T-cell (primary cell): Measurements from ENCODE around the gene PTH. TPM values are rescaled to one million over a fixed set of nuclear protein-coding genes. Genes with fewer than 3 reads are reported as not detected.

Experiments
- ATAC-seq, 4 experiments: fragments of 200-7000 bp in 3 of 4; fragments of 150-1000 bp in 1 of 4; cut with Tn5 transposase; replicated peaks in 1 of 4; 1 replicate in 3 of 4; 2 replicates in 1 of 4; pipeline ENCODE4 v1.10.0; 2021; ENCODE audit warnings: moderate library complexity in 3 of 4, mild to moderate bottlenecking in 2 of 4, moderate number of reproducible peaks in 1 of 4
- CTCF ChIA-PET, 2 donors: fragments of 300-600 bp; sonication (Branson Sonifier 250); formaldehyde crosslinking; loops; one replicate each; lab custom pipeline; 2022; ENCODE audit warnings: antibody characterized with exemption in 2 of 2; lab: Charles Lee
- POLR2A ChIA-PET, 2 donors: fragments of 300-600 bp; sonication (Branson Sonifier 250); formaldehyde crosslinking; loops; one replicate each; lab custom pipeline; 2022; ENCODE audit warnings: antibody characterized with exemption in 2 of 2; lab: Charles Lee
- DNase-seq, 35 experiments: peaks; one replicate each; pipeline versions ENCODE4 v3.0.0 to v3.0.0-alpha.2; 2013 to 2023
- H3K27ac ChIP-seq: one replicate; pipeline ENCODE4 v1.5.1; 2013; ENCODE audit warnings: low read length
- H3K27me3 ChIP-seq, 2 experiments: replicated peaks in 1 of 2; 1 replicate in 1 of 2; 2 replicates in 1 of 2; pipeline versions ENCODE4 v1.6.1 to v1.7.0; 2013; ENCODE audit warnings: low read length in 1 of 2, mixed read lengths in 1 of 2; ENCODE audit not compliant: control insufficient read depth in 2 of 2, insufficient read depth in 2 of 2; ENCODE audit errors: extremely low read depth in 1 of 2
- H3K36me3 ChIP-seq, 2 donors: 1 replicate in 1 of 2; 2 replicates in 1 of 2; pipeline versions ENCODE4 v1.6.1 to v1.7.0; 2013; ENCODE audit warnings: low read length in 1 of 2; ENCODE audit not compliant: control insufficient read depth in 2 of 2, insufficient read depth in 1 of 2; ENCODE audit errors: extremely low read depth in 1 of 2
- H3K4me1 ChIP-seq, 2 experiments: 1 replicate in 1 of 2; 2 replicates in 1 of 2; pipeline versions ENCODE4 v1.6.1 to v1.7.0; 2013; ENCODE audit warnings: low read length in 2 of 2, mixed read lengths in 1 of 2; ENCODE audit not compliant: insufficient read depth in 2 of 2, control insufficient read depth in 1 of 2; ENCODE audit errors: extremely low read depth in 1 of 2
- H3K4me3 ChIP-seq, 2 donors: 1 replicate in 1 of 2; 2 replicates in 1 of 2; pipeline versions ENCODE4 v1.5.1 to v1.7.0; 2013; ENCODE audit warnings: mild to moderate bottlenecking in 2 of 2, low read length in 1 of 2, moderate library complexity in 1 of 2; ENCODE audit not compliant: control insufficient read depth in 1 of 2; ENCODE audit errors: extremely low read depth in 1 of 2
- H3K9me3 ChIP-seq: 2 replicates; pipeline ENCODE4 v1.7.0; 2013
- H3K27ac Mint-ChIP-seq, 2 donors: one replicate each; pipeline ENCODE4 v1.8.0; 2020 to 2021; ENCODE audit warnings: mild to moderate bottlenecking in 2 of 2, mixed read lengths in 2 of 2
- H3K27me3 Mint-ChIP-seq, 2 donors: one replicate each; pipeline ENCODE4 v1.8.0; 2021 to 2022; ENCODE audit warnings: mixed read lengths in 2 of 2
- H3K36me3 Mint-ChIP-seq: one replicate; pipeline ENCODE4 v1.8.0; 2021; ENCODE audit warnings: mixed read lengths
- H3K4me1 Mint-ChIP-seq, 3 donors: one replicate each; pipeline ENCODE4 v1.8.0; 2020 to 2022; ENCODE audit warnings: mixed read lengths in 3 of 3, mild to moderate bottlenecking in 1 of 3
- H3K4me3 Mint-ChIP-seq, 3 donors: one replicate each; pipeline ENCODE4 v1.8.0; 2020 to 2022; ENCODE audit warnings: mild to moderate bottlenecking in 3 of 3, mixed read lengths in 3 of 3, moderate library complexity in 3 of 3
- H3K9me3 Mint-ChIP-seq, 3 donors: one replicate each; pipeline ENCODE4 v1.8.0; 2020 to 2022; ENCODE audit warnings: mixed read lengths in 3 of 3
- WGBS: methylation state at CpG from one replicate; pipeline ENCODE4 v1.1.5; 2013; ENCODE audit warnings: missing lambda C conversion rate; ENCODE audit not compliant: insufficient coverage; 5-methylcytosine and 5-hydroxymethylcytosine counted together
- total RNA-seq, 35 experiments: library from RNA in 6 of 35; stranded (reverse) in 6 of 35; fragments of 120-200 nt in 1 of 35; gene quantifications; one replicate each; pipeline versions ENCODE4 v1.2.1 to v1.2.4 and lab custom pipeline; 2013 to 2026

The PTH gene
- total RNA-seq, 5 donors from 2014 or later (not counting 1 experiment from before 2014, with no cell fraction given): not detected

GRCh38 chr11:13475091-13475490 is 20.7 kb downstream of the PTH start:
- no CpG with 5 or more reads among the region's 3 CpGs for WGBS
- ChIA-PET CTCF (no interaction called here), POLR2A (no interaction called here)
- Mint-ChIP-seq H3K27ac (no peak overlapping the region), H3K9me3 (no peaks in the 10 kb centered on the region), H3K27me3 (peaks cover 16 to 28% of the 10 kb centered on the region in 2 donors), H3K4me3 (no peak overlapping the region), H3K4me1 (no peaks in the 10 kb centered on the region), H3K36me3 (no peaks in the 10 kb centered on the region)
- Histone ChIP-seq H3K9me3 (no peaks in the 10 kb centered on the region), H3K4me3 (no peak overlapping the region), H3K27me3 (peaks cover 0 to 3% of the 10 kb centered on the region in 2 experiments), H3K27ac (no peak overlapping the region), H3K36me3 (no peaks in the 10 kb centered on the region), H3K4me1 (no peaks in the 10 kb centered on the region)
- no peak for DNase-seq
- no peak for ATAC-seq

DNA sequence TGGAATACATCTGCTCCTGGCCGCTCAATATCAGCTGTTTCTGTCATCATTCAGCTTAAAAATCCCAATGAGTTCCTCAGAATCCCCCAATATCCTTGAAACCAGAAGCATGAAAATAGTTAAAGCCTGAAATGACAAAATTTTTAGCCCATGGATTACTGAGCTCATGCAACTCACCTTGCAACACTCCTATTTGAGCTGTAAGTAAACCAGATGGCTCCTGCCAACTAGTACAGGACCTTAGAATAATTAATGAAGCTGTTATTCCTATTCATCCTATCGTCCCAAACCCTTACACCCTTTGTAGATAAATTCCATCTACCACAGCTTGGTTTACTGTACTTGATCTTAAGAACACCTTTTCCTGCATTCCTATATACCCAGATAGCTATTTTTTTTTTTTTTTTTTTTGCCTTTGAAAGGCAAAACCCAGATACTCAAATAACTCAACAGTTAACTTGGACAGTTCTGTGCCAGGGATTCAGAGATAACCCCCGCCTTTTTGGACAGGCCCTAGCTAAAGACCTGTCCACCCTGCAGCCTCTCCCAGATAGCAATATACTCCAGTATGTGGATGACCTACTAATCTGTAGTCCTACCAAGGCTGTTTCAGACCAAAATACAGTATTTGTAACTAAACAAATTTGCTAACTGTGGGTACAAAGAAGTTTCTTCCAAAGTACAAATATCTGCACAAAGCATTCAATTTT is 22.6 kb downstream of the PTH start:
- no peak overlapping the region for H3K27ac ChIP-seq
- peaks cover 2 to 5% of the 10 kb centered on the region in 2 experiments for H3K27me3 ChIP-seq
- Mint-ChIP-seq H3K4me1 (no peaks in the 10 kb centered on the region), H3K4me3 (no peak overlapping the region), H3K27ac (no peak overlapping the region), H3K36me3 (no peaks in the 10 kb centered on the region), H3K27me3 (peaks cover 15 to 25% of the 10 kb centered on the region in 2 donors), H3K9me3 (no peaks in the 10 kb centered on the region)
- no peaks in the 10 kb centered on the region for H3K4me1 ChIP-seq
- H3K4me3 ChIP-seq: no peak overlapping the region
- H3K36me3 ChIP-seq: no peaks in the 10 kb centered on the region
- WGBS: 86% methylated on average over 3 of the region's 3 CpGs
- DNase-seq (no peak), ATAC-seq (no peak)
- no peaks in the 10 kb centered on the region for H3K9me3 ChIP-seq
- POLR2A ChIA-PET: interaction anchor here (0.6 kb wide), 3 partner anchors 9 to 1028 kb away, joined by 4 to 8 read pairs (median 5); no protein-coding TSS in a partner anchor
- CTCF ChIA-PET: interaction anchor here (0.6 to 0.7 kb wide), 4 partner anchors 28 to 998 kb away, joined by 3 to 12 read pairs (median 3); no protein-coding TSS in a partner anchor

DNA sequence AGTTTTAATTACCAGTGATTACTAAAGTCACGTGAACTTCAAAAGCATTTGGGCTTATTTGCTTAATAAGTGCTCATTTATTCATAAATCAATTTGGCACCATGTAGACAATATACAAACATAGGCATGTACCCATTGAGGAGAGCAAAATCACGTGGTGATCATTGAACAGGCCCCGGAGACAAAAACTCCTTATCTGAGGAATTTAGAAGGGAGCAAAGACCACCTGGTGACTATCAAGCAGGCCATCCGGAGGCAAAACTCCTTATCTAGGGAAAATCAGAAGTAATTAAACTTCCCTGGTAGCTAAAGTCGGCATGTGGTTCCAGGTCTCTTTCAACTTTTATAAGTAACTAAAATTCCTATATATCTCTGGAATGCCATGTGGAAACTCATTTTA is 27.0 kb downstream of the PTH start:
- Mint-ChIP-seq H3K9me3 (no peaks in the 10 kb centered on the region), H3K4me3 (no peak overlapping the region), H3K36me3 (no peaks in the 10 kb centered on the region), H3K27ac (no peak overlapping the region), H3K27me3 (peaks cover 12 to 14% of the 10 kb centered on the region in 2 donors), H3K4me1 (peaks cover 7 to 10% (median 9%) of the 10 kb centered on the region in 3 donors)
- peaks cover 2% of the 10 kb centered on the region in 2 experiments for H3K4me1 ChIP-seq
- no peaks in the 10 kb centered on the region for H3K9me3 ChIP-seq
- H3K27ac ChIP-seq: no peak overlapping the region
- ChIA-PET CTCF (no interaction called here), POLR2A (no interaction called here)
- no peak overlapping the region for H3K4me3 ChIP-seq
- no peak for DNase-seq
- 83% methylated on average over 1 of the region's 5 CpGs for WGBS
- no peaks in the 10 kb centered on the region for H3K36me3 ChIP-seq
- peaks cover 2 to 5% of the 10 kb centered on the region in 2 experiments for H3K27me3 ChIP-seq
- no peak for ATAC-seq

DNA sequence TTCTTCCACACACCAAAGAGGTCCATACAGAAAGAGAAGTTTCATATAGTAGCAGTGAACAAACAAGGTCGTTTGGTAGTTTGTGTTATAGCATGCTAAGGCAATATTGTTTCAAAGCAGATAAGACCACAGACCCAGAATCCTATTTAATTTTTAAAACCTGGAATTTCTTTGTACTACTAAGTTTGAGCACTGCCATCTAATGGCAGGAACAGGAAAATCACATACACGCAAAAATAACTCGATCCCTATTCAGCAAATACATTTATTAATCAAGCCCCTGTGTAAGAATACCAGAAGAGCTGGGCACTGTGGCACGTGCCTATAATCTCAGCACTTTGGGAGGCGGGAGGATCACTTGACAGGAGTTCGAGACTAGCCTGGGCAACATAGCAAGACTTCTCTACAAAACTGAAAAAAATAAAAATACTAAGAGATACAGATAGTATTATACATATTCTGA is 29.9 kb downstream of the PTH start:
- POLR2A ChIA-PET: interaction anchor here in 1 of 2 donors (0.6 to 0.7 kb wide), 2 partner anchors 12 to 73 kb away, joined by 3 to 5 read pairs; no protein-coding TSS in a partner anchor

GRCh38 chr11:13463779-13464290 is 32.0 kb downstream of the PTH start:
- Mint-ChIP-seq H3K27me3 (no peaks in the 10 kb centered on the region), H3K4me1 (peaks cover 41 to 45% (median 42%) of the 10 kb centered on the region in 3 donors)
- WGBS: 31% methylated on average over 9 of the region's 12 CpGs

More for the DNA sequence above, 29.9 kb downstream of the PTH start:
- H3K4me3 Mint-ChIP-seq: no peak overlapping the region
- no peaks in the 10 kb centered on the region for H3K9me3 ChIP-seq
- H3K27me3 Mint-ChIP-seq: peaks cover 12 to 14% of the 10 kb centered on the region in 2 donors
- H3K27me3 ChIP-seq: peaks cover 2 to 5% of the 10 kb centered on the region in 2 experiments
- H3K4me3 ChIP-seq: no peak overlapping the region
- H3K4me1 Mint-ChIP-seq: peaks cover 29 to 31% (median 30%) of the 10 kb centered on the region in 3 donors
- no peak overlapping the region for H3K27ac ChIP-seq
- ATAC-seq: no peak
- 0% methylated on average over 2 of the region's 6 CpGs for WGBS
- DNase-seq: peak in 1 of 35 experiments; percentile 45
- H3K4me1 ChIP-seq: peaks cover 9 to 12% of the 10 kb centered on the region in 2 experiments
- H3K36me3 ChIP-seq: no peaks in the 10 kb centered on the region
- H3K27ac Mint-ChIP-seq: no peak overlapping the region
- H3K9me3 Mint-ChIP-seq: no peaks in the 10 kb centered on the region
- CTCF ChIA-PET: interaction anchor here (0.7 to 1.9 kb wide), 5 partner anchors 21 to 256 kb away, joined by 3 to 9 read pairs (median 3); no protein-coding TSS in a partner anchor
- no peaks in the 10 kb centered on the region for H3K36me3 Mint-ChIP-seq

More at GRCh38 chr11:13463779-13464290, 32.0 kb downstream of the PTH start:
- Mint-ChIP-seq H3K4me3 (peak overlapping the region; percentile 98 to 100 (median 99)), H3K36me3 (peaks cover 11% of the 10 kb centered on the region), H3K9me3 (no peaks in the 10 kb centered on the region), H3K27ac (peak overlapping the region; percentile 96 to 99)
- Histone ChIP-seq H3K36me3 (no peaks in the 10 kb centered on the region), H3K4me1 (peaks cover 9 to 12% of the 10 kb centered on the region in 2 experiments), H3K27me3 (peaks cover 0 to 2% of the 10 kb centered on the region in 2 experiments), H3K9me3 (no peaks in the 10 kb centered on the region), H3K4me3 (peak overlapping the region; percentile 89 to 92), H3K27ac (peak overlapping the region; percentile 82)
- ChIA-PET CTCF (interaction anchor here in 1 of 2 donors (1.9 kb wide), 1 partner anchor 23 kb away, joined by 5 read pairs; no protein-coding TSS in a partner anchor), POLR2A (interaction anchor here (0.6 to 1.0 kb wide), 3 partner anchors 31 to 784 kb away, joined by 3 to 4 read pairs (median 3); no protein-coding TSS in a partner anchor)
- no peak for ATAC-seq
- DNase-seq: no peak
